ENCODE measurements around the gene HDC.

HDC gene

DNA sequence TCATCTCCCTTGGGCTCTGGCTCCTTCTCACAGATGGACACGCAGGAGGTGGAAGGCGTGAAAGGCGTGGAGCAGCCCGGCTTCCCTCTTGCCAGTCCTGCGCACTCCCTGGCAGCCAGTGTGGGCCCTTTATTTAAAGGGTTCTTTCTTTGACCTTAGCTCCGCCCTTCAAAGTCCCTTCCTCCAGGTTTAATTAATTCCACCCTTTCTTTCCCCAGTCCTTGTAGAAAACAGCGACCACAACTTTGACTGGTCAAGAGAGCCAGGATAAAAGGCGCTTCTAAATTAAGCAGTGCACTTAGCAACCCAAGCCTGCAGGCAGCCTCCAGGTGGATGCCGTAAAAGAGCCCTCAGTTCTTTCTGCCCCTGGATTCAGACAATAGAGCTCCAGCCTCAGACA, at the start of gene HDC:
TSS of gene HDC (minus strand) at position 107 of the 400 bp plus-strand sequence. CDS start at position 4, 103 bp downstream.
- DNase-seq = no peak

DNA sequence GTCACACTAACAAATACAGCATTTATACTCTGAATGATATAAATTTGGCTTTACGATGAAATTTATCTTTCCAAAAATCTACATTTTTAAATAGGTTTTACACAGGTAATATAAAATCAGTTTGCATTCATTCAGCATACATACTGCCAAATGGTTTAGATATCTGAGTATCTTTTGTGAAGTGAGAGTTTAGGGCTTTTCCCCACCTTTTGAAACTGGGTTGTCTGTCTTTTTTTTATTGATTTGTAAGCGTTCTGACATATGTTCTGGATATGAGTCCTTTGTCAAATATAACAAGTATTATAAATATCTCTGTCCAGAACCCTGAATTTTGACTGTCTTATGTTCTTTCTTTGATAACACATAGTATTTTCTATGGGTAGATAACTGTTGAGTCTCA, 47.1 kb upstream of the HDC start:
- DNase-seq = no peak

GRCh38 chr15:50307799-50308198, 42.3 kb upstream of the HDC start:
- DNase-seq = no peak

DNA sequence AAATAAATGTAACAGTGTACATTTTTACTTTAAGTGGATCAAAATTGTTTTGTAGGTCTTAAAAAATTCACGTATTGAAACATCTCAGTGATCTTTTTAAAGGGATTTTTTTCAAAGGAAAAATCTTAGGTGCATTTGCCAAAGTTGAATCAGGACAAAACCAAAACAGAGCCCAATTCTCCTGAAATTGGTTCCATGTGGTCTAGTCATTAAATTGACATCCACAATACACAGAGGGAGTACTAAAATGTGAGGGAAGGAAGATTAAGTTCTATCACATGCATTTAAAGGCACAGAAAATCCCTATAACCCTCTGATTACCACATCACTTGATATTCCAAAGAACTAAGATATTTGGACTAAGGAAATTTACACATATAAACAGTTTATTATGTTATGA, 39.3 kb upstream of the HDC start:
- DNase-seq = no peak

DNA sequence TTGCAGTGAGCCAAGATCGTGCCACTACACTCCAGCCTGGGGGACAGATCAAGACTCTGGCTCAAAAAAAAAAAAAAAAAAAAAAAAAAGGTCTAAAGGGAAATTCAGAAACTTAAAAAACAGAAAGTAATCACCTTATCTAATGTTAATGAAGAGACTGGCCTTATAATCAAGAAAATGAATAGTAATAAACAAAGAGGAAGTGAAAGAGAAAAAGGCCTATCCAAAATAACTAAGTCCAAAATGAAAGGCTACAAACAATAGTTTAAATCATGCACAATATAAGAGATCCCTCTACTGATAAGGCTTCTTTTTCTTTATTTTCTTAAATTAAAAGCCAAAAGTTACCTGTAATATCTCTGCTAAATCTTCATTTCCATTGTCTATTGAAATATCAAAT, 37.1 kb upstream of the HDC start:
- DNase-seq = no peak

GRCh38 chr15:50298340-50298739, 32.8 kb upstream of the HDC start:
- no peak for DNase-seq

DNA sequence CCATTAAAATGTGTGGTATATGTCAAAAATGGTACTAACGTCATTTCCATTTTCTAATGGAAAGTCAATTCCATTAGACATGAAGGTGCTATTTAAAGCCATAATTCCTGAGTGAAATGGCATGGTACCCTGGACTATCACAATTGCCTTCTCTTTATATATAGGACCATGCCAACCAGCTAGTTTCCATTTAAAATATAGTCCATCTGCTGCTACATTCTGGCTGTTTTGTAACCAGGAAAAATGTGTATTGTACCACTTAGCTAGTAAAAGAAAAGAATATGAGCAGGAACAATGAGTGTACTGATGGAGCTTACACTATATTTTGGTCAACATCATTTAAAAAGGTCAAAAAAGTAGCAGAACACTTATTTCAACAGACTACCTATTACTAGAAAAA, 30.4 kb upstream of the HDC start:
- no peak for DNase-seq

DNA sequence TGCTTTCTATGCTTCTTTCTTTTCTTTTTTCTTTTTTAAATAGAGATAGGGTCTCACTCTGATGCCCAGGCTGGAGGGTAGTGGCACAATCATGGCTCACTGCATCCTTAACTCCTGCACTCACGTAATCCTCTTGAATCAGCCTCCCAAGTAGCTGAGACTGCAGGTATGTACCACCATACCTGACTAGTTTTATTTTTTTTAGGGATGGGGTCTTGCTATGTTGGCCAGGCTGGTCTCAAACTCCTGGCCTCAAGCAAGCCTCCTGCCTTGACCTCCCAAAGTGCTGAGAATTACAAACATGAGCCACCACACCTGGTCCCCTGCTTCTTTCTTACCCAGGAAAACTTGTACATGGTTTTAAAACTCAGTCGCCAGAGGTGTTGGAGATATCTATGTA, 24.2 kb upstream of the HDC start:
- DNase-seq = no peak

GRCh38 chr15:50287324-50288116, 22.0 kb upstream of the HDC start:
- no peak for DNase-seq

DNA sequence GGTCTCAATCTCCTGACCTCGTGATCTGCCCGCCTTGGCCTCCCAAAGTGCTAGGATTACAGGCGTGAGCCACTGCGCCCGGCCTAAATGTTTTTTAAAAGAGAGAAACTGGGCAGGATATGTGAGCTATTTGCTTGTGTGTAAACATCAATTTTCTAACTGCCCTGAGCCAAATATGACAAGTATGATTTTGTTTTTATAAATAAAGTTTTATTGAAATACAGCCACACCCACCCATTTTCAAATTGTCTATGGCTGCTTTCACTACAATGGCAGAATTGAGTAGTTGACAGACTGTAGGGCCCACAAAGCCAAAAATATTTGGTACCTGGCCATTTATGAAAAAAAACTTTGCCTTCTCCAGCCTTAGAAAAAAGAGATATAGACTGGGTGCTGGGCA, 15.9 kb upstream of the HDC start:
- DNase-seq = no peak

DNA sequence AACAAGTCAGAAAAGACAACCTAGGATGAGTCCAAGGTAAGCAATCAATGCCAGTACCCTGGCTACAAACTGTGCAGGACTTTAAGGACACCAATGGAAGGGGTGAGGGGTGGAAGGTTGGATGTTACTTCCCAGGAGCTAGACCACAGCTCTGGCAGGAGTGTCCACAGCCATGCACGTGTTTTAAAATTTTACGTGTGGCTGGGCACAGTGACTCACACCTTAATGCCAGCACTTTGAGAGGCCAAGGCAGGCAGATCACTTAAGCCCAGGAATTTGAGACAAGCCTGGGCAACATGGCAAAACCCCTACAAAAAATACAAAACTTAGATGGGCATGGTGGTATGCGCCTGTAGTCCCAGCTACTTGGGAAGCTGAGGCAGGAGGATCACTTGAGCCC, 14.7 kb upstream of the HDC start:
- no peak for DNase-seq

- DNase-seq = no peak
These were observed 13.0 kb upstream of the HDC start for GRCh38 chr15:50278496-50278895.

DNA sequence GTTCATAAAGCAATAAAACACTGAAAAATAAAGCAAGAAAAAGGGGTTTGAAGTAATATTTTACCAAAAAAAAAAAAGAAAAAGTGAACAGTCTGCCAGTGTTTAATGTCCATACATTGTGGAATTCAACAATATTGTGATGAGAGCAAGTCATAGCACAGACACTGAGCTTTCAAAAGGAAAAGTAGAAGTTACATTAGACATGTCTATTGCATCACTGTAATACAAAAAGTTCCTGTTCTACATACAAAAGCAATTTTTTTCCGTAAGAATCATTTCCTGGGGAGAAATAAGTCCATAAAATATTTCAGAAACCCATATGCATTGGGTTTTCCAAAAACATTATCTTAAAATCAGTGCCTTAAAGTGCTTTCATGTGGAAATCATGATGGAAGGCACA, 11.8 kb upstream of the HDC start:
- DNase-seq = no peak

- DNase-seq = no peak
These were observed 10.4 kb upstream of the HDC start for GRCh38 chr15:50275908-50276307.

- no peak for DNase-seq
These were observed 9.6 kb upstream of the HDC start for GRCh38 chr15:50275091-50275490.

DNA sequence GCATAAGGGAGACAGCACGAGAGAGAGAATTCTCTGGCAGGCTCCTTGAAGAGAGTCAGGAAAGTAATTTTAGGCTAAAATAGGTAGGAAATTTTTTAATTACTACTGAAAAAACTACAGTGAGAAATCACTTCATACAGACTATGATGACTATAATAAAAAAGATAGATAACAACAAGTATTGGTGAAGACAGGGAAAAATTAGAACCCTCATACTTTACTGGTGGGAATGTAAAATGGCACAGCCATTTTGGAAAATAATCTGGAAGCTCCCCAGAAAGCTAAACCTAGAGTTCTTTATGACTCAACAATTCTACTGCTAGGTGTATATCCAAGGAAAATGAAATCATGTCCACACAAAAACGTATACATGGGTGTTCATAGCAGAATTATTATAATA, 2.1 kb upstream of the HDC start:
- DNase-seq = no peak

- no peak for DNase-seq
These were observed 3.0 kb downstream of the HDC start for GRCh38 chr15:50262533-50262932.

GRCh38 chr15:50261981-50262380, 3.5 kb downstream of the HDC start:
- no peak for DNase-seq

DNA sequence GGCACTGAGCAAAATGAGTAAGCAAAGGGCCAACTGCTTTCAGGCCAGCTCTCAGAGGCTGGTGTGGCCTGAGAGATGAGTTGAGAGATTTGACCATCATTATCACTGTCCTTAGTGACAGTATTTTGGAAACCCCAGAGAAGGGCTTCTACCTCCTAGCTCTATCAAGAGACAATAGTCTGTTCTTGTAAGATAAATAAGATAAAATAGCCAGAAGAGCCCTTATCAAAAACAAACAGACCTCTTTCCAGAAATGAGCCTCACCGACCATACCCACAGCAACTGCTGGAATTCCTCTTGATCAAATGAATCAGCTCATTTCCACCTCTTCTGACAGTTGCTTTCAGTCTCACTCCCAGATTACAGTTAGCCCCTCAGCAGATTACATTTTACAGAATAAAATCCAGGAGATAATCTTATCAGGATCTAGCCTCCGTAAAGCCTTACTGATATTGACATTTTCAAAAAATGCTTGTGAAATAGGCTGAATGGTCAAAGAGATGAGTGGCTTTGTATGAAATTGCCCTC, 4.5 kb downstream of the HDC start:
- DNase-seq = no peak

- DNase-seq = no peak
These were observed 6.2 kb downstream of the HDC start for GRCh38 chr15:50259276-50259675.

DNA sequence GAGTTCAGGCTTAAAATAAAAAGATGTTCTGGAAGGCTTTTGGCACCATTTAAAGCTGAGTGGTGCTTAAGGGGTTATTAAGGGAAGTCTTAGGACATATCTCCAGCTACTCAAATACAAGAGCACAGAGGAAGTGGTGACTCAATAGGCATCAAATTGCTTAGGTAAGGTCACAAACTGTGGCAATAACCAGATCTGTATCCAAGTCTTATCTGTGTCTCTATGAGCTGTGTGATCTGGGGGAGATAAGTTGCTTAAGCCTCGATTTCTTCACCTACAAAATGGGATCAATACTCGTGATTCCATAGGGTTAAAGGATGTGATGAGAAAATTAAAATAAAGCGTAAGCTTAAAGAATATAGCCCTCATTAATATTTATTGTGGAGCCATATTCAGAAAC, 7.6 kb downstream of the HDC start:
- DNase-seq = no peak

DNA sequence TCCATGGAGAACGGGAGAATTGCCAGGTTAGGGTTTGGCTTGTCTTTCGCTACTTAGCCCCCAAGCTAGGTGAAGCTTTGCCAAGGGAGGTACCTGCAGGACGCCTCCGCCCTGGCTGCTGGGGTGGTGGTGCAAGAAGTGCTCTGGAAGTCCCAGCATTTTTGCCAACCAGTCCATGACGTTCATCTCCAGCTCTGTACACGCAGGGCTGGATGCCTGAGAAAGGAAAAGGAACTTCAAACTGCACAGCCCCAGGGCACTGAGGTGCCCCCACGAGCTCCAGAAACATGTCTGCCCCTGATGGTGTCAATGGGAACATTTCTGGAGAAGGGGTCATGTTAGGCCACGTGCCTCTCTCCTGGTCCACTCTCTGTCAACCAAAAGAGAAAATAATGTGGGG, 8.2 kb downstream of the HDC start:
- no peak for DNase-seq

DNA sequence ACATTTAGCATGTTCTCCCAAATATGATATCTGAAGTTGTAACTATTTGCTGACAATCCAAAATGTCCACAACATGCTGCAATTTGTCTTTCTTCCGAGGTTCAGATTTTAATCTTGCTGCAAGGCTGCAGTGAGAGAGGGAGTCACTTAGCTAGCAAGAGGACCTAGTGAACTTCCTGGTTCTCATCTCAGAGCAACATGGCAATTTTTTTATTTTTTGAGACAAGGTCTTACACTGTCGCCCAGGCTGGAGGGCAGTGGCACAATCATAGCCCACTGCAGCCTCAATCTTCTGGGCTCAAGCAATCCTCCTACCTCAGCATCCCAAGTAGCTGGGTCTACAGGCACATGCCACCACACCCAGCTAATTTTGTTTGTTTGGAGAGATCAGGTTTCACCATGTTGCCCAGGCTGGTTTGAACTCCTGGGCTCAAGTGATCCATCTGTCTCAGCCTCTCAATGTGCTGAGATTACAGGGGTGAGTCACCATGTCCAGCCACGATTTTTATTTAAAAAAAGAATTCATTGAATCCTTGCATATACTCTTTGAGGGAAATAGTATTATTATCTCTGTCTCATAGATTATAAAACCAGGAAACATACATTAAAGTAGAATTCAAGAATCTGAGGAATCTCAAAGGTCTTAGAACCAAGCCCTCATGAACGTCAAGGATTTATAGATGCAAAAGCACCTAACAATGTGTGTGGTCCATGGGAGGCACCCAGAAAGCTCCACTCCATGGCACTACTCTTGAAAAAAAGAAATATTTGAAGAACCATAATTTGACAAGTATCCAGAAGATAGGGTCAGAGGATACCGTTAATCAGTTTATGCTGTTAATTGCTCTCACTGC, 9.1 kb downstream of the HDC start:
- no peak for DNase-seq

GRCh38 chr15:50252556-50252955, 13.0 kb downstream of the HDC start:
- DNase-seq = no peak
